GM19395 (cell line): ENCODE results near the gene CEMIP.

Experiments
- ATAC-seq: cut with Tn5 transposase; IDR thresholded peaks from one replicate; pipeline ENCODE4 v1.9.1; 2021; ENCODE audit warnings: mild to moderate bottlenecking, moderate library complexity; ENCODE audit not compliant: unreplicated experiment

The CEMIP gene

GRCh38 chr15:80920271-80920699 lies 141.1 kb downstream of the CEMIP start:
- ATAC-seq = no peak

GRCh38 chr15:80921736-80922410 lies 142.7 kb downstream of the CEMIP start:
- ATAC-seq = no peak

GRCh38 chr15:80923668-80924067 lies 144.5 kb downstream of the CEMIP start:
- ATAC-seq = no peak

- no peak for ATAC-seq
Measured at GRCh38 chr15:80924278-80924677, 145.1 kb downstream of the CEMIP start.

- ATAC-seq = no peak
Measured at GRCh38 chr15:80925597-80926059, 146.5 kb downstream of the CEMIP start.

- no peak for ATAC-seq
Measured at GRCh38 chr15:80926126-80926525, 147.0 kb downstream of the CEMIP start.

GRCh38 chr15:80929225-80929624 lies 150.1 kb downstream of the CEMIP start:
- ATAC-seq = no peak

GRCh38 chr15:80929689-80930088 lies 150.5 kb downstream of the CEMIP start:
- no peak for ATAC-seq

GRCh38 chr15:80931191-80931590 lies 152.0 kb downstream of the CEMIP start:
- ATAC-seq = no peak

- ATAC-seq = no peak
Measured at GRCh38 chr15:80931721-80932512, 152.7 kb downstream of the CEMIP start.

- no peak for ATAC-seq
Measured at GRCh38 chr15:80932513-80932815, 153.3 kb downstream of the CEMIP start.

- ATAC-seq = no peak
Measured at GRCh38 chr15:80932989-80933388, 153.8 kb downstream of the CEMIP start.

GRCh38 chr15:80934761-80935221 lies 155.6 kb downstream of the CEMIP start:
- no peak for ATAC-seq

- ATAC-seq = no peak
Measured at GRCh38 chr15:80936288-80937078, 157.3 kb downstream of the CEMIP start.

- ATAC-seq = no peak
Measured at GRCh38 chr15:80937718-80938117, 158.5 kb downstream of the CEMIP start.

GRCh38 chr15:80939216-80939615 lies 160.0 kb downstream of the CEMIP start:
- ATAC-seq = no peak

- no peak for ATAC-seq
Measured at GRCh38 chr15:80940331-80940730, 161.2 kb downstream of the CEMIP start.

GRCh38 chr15:80940851-80941250 lies 161.7 kb downstream of the CEMIP start:
- no peak for ATAC-seq

GRCh38 chr15:80942266-80942665 lies 163.1 kb downstream of the CEMIP start:
- ATAC-seq = no peak

- no peak for ATAC-seq
Measured at GRCh38 chr15:80942746-80943565, 163.8 kb downstream of the CEMIP start.

GRCh38 chr15:80944818-80945217 lies 165.6 kb downstream of the CEMIP start:
- ATAC-seq = no peak
